HepG2 (cell line): ENCODE measurements around the gene COQ8A. TPM values are rescaled to one million over a fixed set of nuclear protein-coding genes. Genes with fewer than 3 reads are reported as not detected.
A peak's percentile ranks its signal among the peaks of the same experiment; 100 is the strongest.

Experiments used
- ATAC-seq: fragments of 200-7000 bp; cut with Tn5 transposase; 3 replicates; pipeline ENCODE4 v1.9.1; 2020; ENCODE audit warnings: mild to moderate bottlenecking, moderate library complexity
- BruUV-seq: library from RNA; stranded (reverse); fragments of 400-500 nt; replicated peaks from 2 replicates; lab custom pipeline; 2021; lab: Mats Ljungman, UMichigan
- CTCF ChIA-PET: fragments of 300-600 bp; formaldehyde crosslinking; extraction: SDS; loops from one replicate; lab custom pipeline; 2021; ENCODE audit warnings: low total read pairs, inconsistent platforms, low intra/inter-chr PET ratio; lab: Yijun Ruan, JAX
- POLR2A ChIA-PET: fragments of 350-600 bp; sonication (Branson Sonifier 250); formaldehyde crosslinking; loops from one replicate; lab custom pipeline; 2020; ENCODE audit warnings: antibody characterized with exemption, inconsistent platforms; lab: Yijun Ruan, JAX
- DNase-seq: peaks from one replicate; pipeline ENCODE4 v3.0.0-alpha.2; 2015; ENCODE audit warnings: low spot score
- FAIRE-seq: peaks from 3 replicates; lab custom pipeline; 2011; peaks lifted over from hg19 to GRCh38; lab: Jason Lieb, UNC
- H2AFZ ChIP-seq: one replicate; pipeline ENCODE4 v1.6.1; 2011; ENCODE audit warnings: low read length, inconsistent platforms
- H3K27ac ChIP-seq: fragments of 300-600 bp; 3 replicates; pipeline ENCODE4 v1.8.0; 2011; ENCODE audit warnings: mixed run types, mild to moderate bottlenecking, mixed read lengths, low read length, inconsistent platforms; ENCODE audit not compliant: insufficient read depth; ENCODE audit errors: extremely low read length
- H3K27me3 ChIP-seq, 2 experiments: fragments of 200-600 bp in 1 of 2; 2 replicates in 1 of 2; 3 replicates in 1 of 2; pipeline versions ENCODE4 v1.6.0 to v1.8.0; 2011; ENCODE audit warnings: low read length in 2 of 2, mild to moderate bottlenecking in 2 of 2, moderate library complexity in 2 of 2, inconsistent platforms in 1 of 2; ENCODE audit not compliant: insufficient read depth in 2 of 2, control insufficient read depth in 1 of 2
- H3K36me3 ChIP-seq, 2 experiments: fragments of 200-600 bp in 1 of 2; replicated peaks in 1 of 2; 2 replicates in 1 of 2; 3 replicates in 1 of 2; pipeline versions ENCODE4 v1.5.1 to v1.8.0; 2011; ENCODE audit warnings: low read length in 2 of 2, inconsistent platforms in 1 of 2; ENCODE audit not compliant: insufficient read depth in 2 of 2, control insufficient read depth in 1 of 2
- H3K4me1 ChIP-seq: 2 replicates; pipeline ENCODE4 v1.5.1; 2012; ENCODE audit warnings: low read length, inconsistent platforms; ENCODE audit not compliant: insufficient read depth
- H3K4me2 ChIP-seq: 2 replicates; pipeline ENCODE4 v1.6.0; 2011; ENCODE audit warnings: low read depth, low read length, inconsistent platforms
- H3K4me3 ChIP-seq, 3 experiments: fragments of 200-600 bp in 1 of 3; sonication (generic), shearing (Covaris generic) in 1 of 3; replicated peaks in 1 of 3; 2 replicates each; pipeline ENCODE4 v1.5.1; 2011 to 2016; ENCODE audit warnings: low read length in 3 of 3, inconsistent platforms in 2 of 3, low read depth in 2 of 3, mild to moderate bottlenecking in 2 of 3, control low read depth in 1 of 3, mixed read lengths in 1 of 3; ENCODE audit not compliant: insufficient read depth in 1 of 3
- H3K79me2 ChIP-seq: one replicate; pipeline ENCODE4 v1.6.1; 2011; ENCODE audit warnings: low read length, inconsistent platforms; ENCODE audit not compliant: insufficient read depth
- H3K9ac ChIP-seq: 2 replicates; pipeline ENCODE4 v1.6.0; 2011; ENCODE audit warnings: mild to moderate bottlenecking, low read depth, low read length, inconsistent platforms; ENCODE audit not compliant: insufficient read depth
- H3K9me3 ChIP-seq: 2 replicates; pipeline ENCODE4 v1.5.1; 2012; ENCODE audit warnings: mild to moderate bottlenecking, low read length
- H4K20me1 ChIP-seq: 2 replicates; pipeline ENCODE4 v1.6.0; 2011; ENCODE audit warnings: inconsistent platforms, mild to moderate bottlenecking, low read length, moderate library complexity; ENCODE audit not compliant: insufficient read depth
- FOXP1 ChIP-seq, 2 experiments: fragments of 450-650 bp in 1 of 2; IDR thresholded peaks; 2 replicates each; pipeline ENCODE4 v1.6.1; 2017 to 2018; ENCODE audit warnings: antibody characterized with exemption in 1 of 2
- GABPB1 ChIP-seq: IDR thresholded peaks from 2 replicates; pipeline ENCODE4 v1.6.1; 2016; ENCODE audit warnings: mild to moderate bottlenecking, missing genetic modification reagents, moderate library complexity, missing compliant biosample characterization
- HIC2 ChIP-seq: sonication (generic); formaldehyde crosslinking; IDR thresholded peaks from 2 replicates; pipeline ENCODE4 v1.9.0; 2022; ENCODE audit warnings: low read depth, missing genetic modification reagents
- KLF9 ChIP-seq: IDR thresholded peaks from 2 replicates; pipeline ENCODE4 v1.6.1; 2016; ENCODE audit warnings: low read depth
- RARG ChIP-seq: sonication (generic); formaldehyde crosslinking; IDR thresholded peaks from 2 replicates; pipeline ENCODE4 v1.4.0; 2020; ENCODE audit warnings: low read depth, mild to moderate bottlenecking, missing genetic modification reagents
- RBM22 ChIP-seq: fragments of 200-400 bp; formaldehyde crosslinking; optimal IDR thresholded peaks from 2 replicates; pipeline ENCODE3; 2017; ENCODE audit warnings: mild to moderate bottlenecking, low read length, moderate library complexity
- ZGPAT ChIP-seq: IDR thresholded peaks from 2 replicates; pipeline ENCODE4 v1.6.1; 2016; ENCODE audit warnings: mild to moderate bottlenecking
- ZMYM4 ChIP-seq: sonication (generic); formaldehyde crosslinking; IDR thresholded peaks from 2 replicates; pipeline ENCODE4 v1.8.1; 2023; ENCODE audit warnings: mild to moderate bottlenecking, missing genetic modification reagents
- ZNF431 ChIP-seq: sonication (generic); formaldehyde crosslinking; IDR thresholded peaks from 2 replicates; pipeline ENCODE4 v1.9.0; 2022; ENCODE audit warnings: missing genetic modification reagents, low read depth, mild to moderate bottlenecking, borderline replicate concordance
- ZNF556 ChIP-seq: sonication (generic); formaldehyde crosslinking; IDR thresholded peaks from 2 replicates; pipeline ENCODE4 v1.4.0; 2020; ENCODE audit warnings: mild to moderate bottlenecking, missing genetic modification reagents, borderline replicate concordance
- ZNF576 ChIP-seq: sonication (generic); formaldehyde crosslinking; IDR thresholded peaks from 2 replicates; pipeline ENCODE4 v1.4.0; 2020; ENCODE audit warnings: mild to moderate bottlenecking, missing genetic modification reagents
- WGBS: methylation state at CpG from one replicate; pipeline ENCODE4 v1.1.6; 2017; ENCODE audit warnings: low lambda C conversion rate; 5-methylcytosine and 5-hydroxymethylcytosine counted together
- in situ Hi-C: cut with HindIII; loops from 2 replicates; pipeline ENCODE4 v1.10.0; 2017; ENCODE audit warnings: low pct_unique_long_range_greater_than_20kb; ENCODE audit not compliant: extremely low pct_ligation_motif_present
- intact Hi-C: fragments of 100-400 bp; cut with micrococcal nuclease; formaldehyde crosslinking; loops from one replicate; pipeline ENCODE4 v1.10.0; 2022; ENCODE audit not compliant: unreplicated experiment
- polyA plus RNA-seq, 8 experiments: library from polyadenylated mRNA; depleted of rRNA in 3 of 8; stranded (reverse) in 7 of 8; unstranded in 1 of 8; fragments of >200 nt; fragmentation: Illumina TruSeq in 4 of 8; extraction: Trizol in 4 of 8; gene quantifications; 2 replicates each; pipeline versions ENCODE4 v1.2.1 to v1.2.3, GENCODE V29; 2011 to 2016; ENCODE audit warnings: low read depth in 4 of 8, missing spikeins in 1 of 8, mixed read lengths in 1 of 8; ENCODE audit not compliant: insufficient read depth in 1 of 8
- total RNA-seq, 5 experiments: library from RNA; depleted of rRNA; stranded (reverse); fragments of >200 nt; fragmentation: Illumina TruSeq; extraction: Trizol; gene quantifications; 2 replicates each; pipeline ENCODE4 v1.2.3, GENCODE V29; 2016; ENCODE audit warnings: low read depth in 1 of 5

COQ8A gene
- total and polyA plus RNA-seq, 2 of the 13 experiments (the other 11 are each of a cell fraction or from before 2014, with no cell fraction given): 60.4 to 88.7 TPM

- H2AFZ ChIP-seq: no peak overlapping the region
- H4K20me1 ChIP-seq: no peaks in the 10 kb centered on the region
- H3K79me2 ChIP-seq: no peaks in the 10 kb centered on the region
- CTCF ChIA-PET: no interaction called here
- TF ChIP-seq ZNF556 (CRISPR knock-in tag): no peak
- TF ChIP-seq RBM22: peak; percentile 46
- POLR2A ChIA-PET: interaction anchor here (0.7 kb wide), 1 partner anchor 50 kb away, joined by 5 read pairs; no protein-coding TSS in a partner anchor
- ATAC-seq (no peak), DNase-seq (no peak), FAIRE-seq (no peak)
- in situ Hi-C loops (no loop called here), intact Hi-C loops (no loop called here)
- H3K9me3 ChIP-seq: no peaks in the 10 kb centered on the region
- WGBS: 86% methylated on average over 12 of the region's 12 CpGs
- H3K4me3 ChIP-seq: no peak overlapping the region
- H3K4me1 ChIP-seq: peaks cover 52% of the 10 kb centered on the region
- H3K9ac ChIP-seq: no peak overlapping the region
- peaks cover 10 to 25% of the 10 kb centered on the region in 2 experiments; a peak in 4 of 5 replicates for H3K36me3 ChIP-seq
- no TSS peak for BruUV-seq
- H3K4me2 ChIP-seq: no peak overlapping the region
- peak overlapping the region; percentile 66 for H3K27ac ChIP-seq
- no peaks in the 10 kb centered on the region for H3K27me3 ChIP-seq
Measured at GRCh38 chr1:226989085-226989920, 49.2 kb downstream of the COQ8A start.

GRCh38 chr1:226990133-226990716 is 50.1 kb downstream of the COQ8A start:
- H3K9ac ChIP-seq: no peak overlapping the region
- H3K27me3 ChIP-seq: no peaks in the 10 kb centered on the region
- no peak for FAIRE-seq
- H3K36me3 ChIP-seq: peaks cover 5 to 22% of the 10 kb centered on the region in 2 experiments; a peak in 4 of 5 replicates
- in situ Hi-C loops: no loop called here
- BruUV-seq: no TSS peak
- no peak overlapping the region for H3K4me3 ChIP-seq
- peak; percentile 30 for ATAC-seq
- H3K4me2 ChIP-seq: peak overlapping the region; percentile 59
- peak; percentile 28 for DNase-seq
- WGBS: 46% methylated on average over 8 of the region's 10 CpGs
- no peak overlapping the region for H2AFZ ChIP-seq
- H4K20me1 ChIP-seq: no peaks in the 10 kb centered on the region
- peak overlapping the region; percentile 66 for H3K27ac ChIP-seq
- H3K4me1 ChIP-seq: peaks cover 61% of the 10 kb centered on the region
- ChIA-PET POLR2A (interaction anchor here (0.7 kb wide), 1 partner anchor 51 kb away, joined by 5 read pairs; no protein-coding TSS in a partner anchor), CTCF (no interaction called here)
- no peaks in the 10 kb centered on the region for H3K9me3 ChIP-seq
- intact Hi-C loops: loop anchor here (2.0 to 5.0 kb wide), 2 partner anchors 15 to 43 kb away; no protein-coding TSS in a partner anchor
- H3K79me2 ChIP-seq: no peaks in the 10 kb centered on the region
- TF ChIP-seq ZNF556 (CRISPR knock-in tag) (no peak), KLF9 (CRISPR knock-in tag) (no peak), GABPB1 (CRISPR knock-in tag) (peak; percentile 14; the same call in 1 of the 2 replicates), ZNF576 (CRISPR knock-in tag) (no peak), FOXP1 (IDR thresholded peaks at IDR 0.05) (no peak), FOXP1 (CRISPR knock-in tag; IDR thresholded peaks at IDR 0.05) (no peak), ZMYM4 (peak; percentile 44; the same call in 1 of the 2 replicates), ZNF431 (CRISPR knock-in tag) (no peak), RARG (CRISPR knock-in tag) (no peak), ZGPAT (0 out of 2 replicates have a peak, but pooled peaks have one; percentile 22), HIC2 (CRISPR knock-in tag) (no peak)
